ENCODE data around the gene ZNF668.
"Not testable (repeated sequence)": the region's sequence is repeated elsewhere in the genome, so short reads cannot be mapped to it uniquely, and the experiment has no call there.

The ZNF668 gene

DNA sequence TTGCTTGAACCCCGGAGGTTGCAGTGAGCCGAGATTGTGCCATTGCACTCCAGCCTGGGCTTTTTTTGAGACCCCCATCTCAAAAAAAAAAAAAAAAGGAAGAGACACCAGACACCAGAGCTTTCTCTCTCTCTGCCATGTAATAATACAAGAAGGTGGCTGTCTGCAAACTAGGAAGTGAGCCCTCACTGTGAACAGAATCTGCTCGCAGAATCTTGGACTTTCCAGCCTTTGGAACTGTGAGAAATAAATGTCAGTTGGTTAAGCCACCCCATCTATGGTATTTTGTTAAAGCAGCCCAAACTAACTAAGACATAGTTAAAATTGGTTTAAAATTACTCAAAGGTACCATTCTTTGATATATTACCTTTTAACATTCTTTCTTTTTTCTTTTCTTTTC, 53.5 kb downstream of the ZNF668 start:
- intact Hi-C loops (cut with DNase I; ENCODE audit: low total_unique reads): no loop called here
- Histone ChIP-seq H3K27ac (no peak overlapping the region), H3K27me3 (peaks cover 0 to 6% of the 10 kb centered on the region in 2 donors), H3K36me3 (no peaks in the 10 kb centered on the region), H3K4me3 (no peak overlapping the region), H3K9me3 (no peaks in the 10 kb centered on the region), H3K4me1 (no peaks in the 10 kb centered on the region)
- TF ChIP-seq, protein P1, sequence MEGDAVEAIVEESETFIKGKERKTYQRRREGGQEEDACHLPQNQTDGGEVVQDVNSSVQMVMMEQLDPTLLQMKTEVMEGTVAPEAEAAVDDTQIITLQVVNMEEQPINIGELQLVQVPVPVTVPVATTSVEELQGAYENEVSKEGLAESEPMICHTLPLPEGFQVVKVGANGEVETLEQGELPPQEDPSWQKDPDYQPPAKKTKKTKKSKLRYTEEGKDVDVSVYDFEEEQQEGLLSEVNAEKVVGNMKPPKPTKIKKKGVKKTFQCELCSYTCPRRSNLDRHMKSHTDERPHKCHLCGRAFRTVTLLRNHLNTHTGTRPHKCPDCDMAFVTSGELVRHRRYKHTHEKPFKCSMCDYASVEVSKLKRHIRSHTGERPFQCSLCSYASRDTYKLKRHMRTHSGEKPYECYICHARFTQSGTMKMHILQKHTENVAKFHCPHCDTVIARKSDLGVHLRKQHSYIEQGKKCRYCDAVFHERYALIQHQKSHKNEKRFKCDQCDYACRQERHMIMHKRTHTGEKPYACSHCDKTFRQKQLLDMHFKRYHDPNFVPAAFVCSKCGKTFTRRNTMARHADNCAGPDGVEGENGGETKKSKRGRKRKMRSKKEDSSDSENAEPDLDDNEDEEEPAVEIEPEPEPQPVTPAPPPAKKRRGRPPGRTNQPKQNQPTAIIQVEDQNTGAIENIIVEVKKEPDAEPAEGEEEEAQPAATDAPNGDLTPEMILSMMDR (IDR thresholded peaks at IDR 0.05): no peak
- no peak for DNase-seq

DNA sequence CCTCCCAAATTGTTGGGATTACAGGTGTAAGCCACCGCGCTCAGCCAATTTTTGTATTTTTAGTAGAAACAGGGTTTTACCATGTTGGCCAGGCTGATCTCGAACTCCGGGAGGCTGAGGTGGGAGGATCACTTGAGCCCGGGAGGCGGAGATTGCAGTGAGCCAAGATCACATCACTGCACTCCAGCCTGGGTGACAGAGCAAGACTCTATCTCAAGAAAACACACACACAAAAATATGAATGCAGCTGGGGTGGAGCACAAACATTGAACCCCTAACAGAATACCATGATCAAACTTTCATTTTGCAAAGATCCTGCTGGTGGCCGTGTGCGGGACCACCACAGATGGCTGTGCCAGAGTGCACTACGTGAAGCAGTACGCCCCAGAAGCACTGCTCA, 56.3 kb downstream of the ZNF668 start:
- H3K27ac ChIP-seq; H3K9me3 ChIP-seq; H3K36me3 ChIP-seq; H3K4me1 ChIP-seq; DNase-seq; H3K4me3 ChIP-seq; intact Hi-C loops (cut with DNase I; ENCODE audit: low total_unique reads): not testable (repeated sequence)
- peaks cover 0 to 17% of the 10 kb centered on the region in 2 donors for H3K27me3 ChIP-seq

DNA sequence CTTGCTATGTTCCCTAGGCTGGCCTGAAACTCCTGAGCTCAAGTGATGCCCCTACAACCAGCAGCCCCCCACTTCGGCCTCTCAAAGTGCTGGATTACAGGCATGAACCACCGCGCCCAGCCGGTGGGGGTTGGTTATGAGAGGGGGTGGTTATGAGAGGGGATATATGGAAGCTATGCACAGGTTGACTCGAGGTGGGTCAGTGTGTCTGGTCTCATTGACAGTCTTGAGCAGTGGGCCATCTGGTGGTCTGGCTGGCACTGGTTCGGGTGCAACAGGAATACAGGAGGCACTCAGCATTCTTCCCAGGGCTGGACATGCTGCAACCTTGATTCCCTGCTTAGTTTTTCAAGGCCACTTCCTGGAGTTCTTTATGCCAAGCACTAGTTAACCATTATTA, 58.0 kb downstream of the ZNF668 start:
- no peaks in the 10 kb centered on the region for H3K36me3 ChIP-seq
- H3K27me3 ChIP-seq: peaks cover 3 to 34% of the 10 kb centered on the region in 2 donors
- H3K9me3 ChIP-seq: no peaks in the 10 kb centered on the region
- DNase-seq: no peak
- H3K4me1 ChIP-seq: peaks cover 0 to under 1% (median 0%) of the 10 kb centered on the region in 4 donors
- no peak overlapping the region for H3K4me3 ChIP-seq
- no peak overlapping the region for H3K27ac ChIP-seq
- TF ChIP-seq, protein P1 (IDR thresholded peaks at IDR 0.05): no peak
- intact Hi-C loops (cut with DNase I; ENCODE audit: low total_unique reads): no loop called here

DNA sequence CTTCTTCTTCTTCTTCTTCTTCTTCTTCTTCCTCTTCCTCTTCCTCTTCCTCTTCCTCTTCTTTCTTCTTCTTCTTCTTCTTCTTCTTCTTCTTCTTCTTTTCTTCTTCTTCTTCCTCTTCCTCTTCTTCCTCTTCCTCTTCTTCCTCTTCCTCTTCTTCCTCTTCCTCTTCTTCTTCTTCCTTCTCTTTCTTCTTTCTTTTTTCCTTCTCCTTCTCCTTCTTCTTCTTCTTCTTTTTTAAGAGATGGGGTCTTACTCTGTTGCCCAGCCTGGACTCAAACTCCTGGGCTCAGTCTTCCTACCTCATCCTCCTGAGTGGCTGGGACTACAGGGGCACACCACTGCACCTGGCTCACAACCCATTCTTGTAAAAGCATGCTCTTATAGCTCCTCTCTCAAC, 60.7 kb downstream of the ZNF668 start:
- H3K9me3 ChIP-seq; H3K27ac ChIP-seq; H3K4me3 ChIP-seq; H3K4me1 ChIP-seq; H3K36me3 ChIP-seq; intact Hi-C loops (cut with DNase I; ENCODE audit: low total_unique reads); DNase-seq: not testable (repeated sequence)
- peaks cover 3 to 60% of the 10 kb centered on the region in 2 donors for H3K27me3 ChIP-seq

DNA sequence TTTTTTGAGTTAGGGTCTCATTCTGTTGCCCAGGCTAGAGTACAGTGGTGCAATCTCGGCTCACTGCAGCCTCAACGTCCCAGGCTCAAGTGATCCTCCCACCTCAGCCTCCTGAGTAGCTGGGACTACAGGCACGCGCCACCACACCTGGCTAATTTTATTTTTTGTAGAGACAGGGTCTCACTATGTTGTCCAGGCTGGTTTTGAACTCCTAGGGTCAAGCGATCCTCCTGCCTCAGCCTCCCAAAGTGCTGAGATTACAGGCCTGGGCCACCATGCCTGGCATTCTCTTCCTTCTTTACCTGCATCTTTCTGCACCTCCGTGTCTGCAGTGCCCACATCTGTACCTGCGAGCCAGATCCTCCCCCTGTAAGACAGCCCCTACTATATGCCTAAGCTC, 62.2 kb downstream of the ZNF668 start:
- H3K27ac ChIP-seq; H3K4me1 ChIP-seq; DNase-seq; H3K4me3 ChIP-seq; H3K9me3 ChIP-seq; intact Hi-C loops (cut with DNase I; ENCODE audit: low total_unique reads); H3K36me3 ChIP-seq: not testable (repeated sequence)
- H3K27me3 ChIP-seq: peaks cover 3 to 67% of the 10 kb centered on the region in 2 donors
